HG03457 (cell line): Measurements from ENCODE around the gene SEC14L1.
"Not testable (repeated sequence)": the region's sequence is repeated elsewhere in the genome, so short reads cannot be mapped to it uniquely, and the experiment has no call there.

Source experiments
- ATAC-seq: cut with Tn5 transposase; IDR thresholded peaks from one replicate; pipeline ENCODE4 v1.9.1; 2021; ENCODE audit warnings: moderate number of reproducible peaks; ENCODE audit not compliant: unreplicated experiment

The SEC14L1 gene

DNA sequence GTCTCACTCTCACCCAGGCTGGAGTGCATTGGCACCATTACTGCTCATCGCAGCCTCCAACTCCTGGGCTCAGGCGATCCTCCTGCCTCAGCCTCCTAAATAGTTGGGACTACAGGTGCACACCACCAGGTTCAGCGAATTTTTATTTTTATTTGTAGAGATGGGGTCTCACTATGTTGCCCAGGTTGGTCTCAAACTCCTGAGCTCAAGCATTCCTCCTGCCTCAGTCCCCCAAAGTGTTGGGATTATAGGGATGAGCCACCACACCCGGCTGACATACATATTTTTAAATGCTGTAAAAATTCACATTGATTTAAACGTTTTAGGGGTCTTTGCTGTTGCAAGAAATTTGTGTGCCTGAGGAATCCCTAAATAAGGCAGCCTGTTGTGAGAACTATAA lies 24.8 kb upstream of the SEC14L1 start:
- ATAC-seq: no peak

DNA sequence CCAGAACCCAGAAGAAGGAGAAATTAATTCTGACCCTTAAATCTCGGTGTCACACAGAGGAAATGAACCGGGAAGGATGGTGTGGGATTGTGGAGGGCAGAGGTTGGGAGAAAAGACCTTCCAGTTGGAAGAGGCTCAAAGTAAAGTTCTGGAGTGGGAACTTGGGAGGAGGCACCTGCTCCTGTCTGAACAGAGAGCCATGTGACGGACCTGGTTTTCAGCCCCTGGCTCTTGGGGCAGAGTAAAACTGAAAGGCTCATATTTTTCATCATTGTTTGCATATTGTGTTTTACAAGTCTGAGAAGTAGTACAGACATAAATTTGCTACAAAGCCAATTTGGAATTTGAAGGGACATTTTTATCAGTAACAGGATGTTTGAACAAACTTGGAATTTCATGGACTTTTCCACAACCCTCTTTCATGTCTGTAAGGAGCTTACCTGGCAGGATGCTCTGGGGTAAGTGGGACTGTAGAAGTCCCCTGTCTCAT lies 24.4 kb upstream of the SEC14L1 start:
- no peak for ATAC-seq

DNA sequence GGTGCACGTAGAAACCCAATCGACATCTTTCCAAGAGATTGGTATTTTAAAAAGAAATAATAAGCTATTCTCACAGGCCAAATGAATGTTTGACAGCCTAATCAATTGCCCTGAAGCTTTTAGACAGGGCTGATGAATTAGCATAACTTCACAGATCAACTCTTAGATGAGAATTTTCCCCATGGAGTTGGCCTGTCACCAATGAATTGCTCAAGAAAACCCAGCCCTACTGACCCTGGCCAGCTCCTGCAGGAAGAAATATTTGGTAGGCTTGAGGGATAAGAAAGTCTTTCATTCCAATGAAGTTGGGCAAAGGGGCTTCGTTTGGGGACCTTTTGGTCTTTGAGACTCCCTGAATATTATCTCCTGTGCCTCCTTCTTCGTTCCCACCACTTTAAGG lies 23.4 kb upstream of the SEC14L1 start:
- ATAC-seq: no peak

DNA sequence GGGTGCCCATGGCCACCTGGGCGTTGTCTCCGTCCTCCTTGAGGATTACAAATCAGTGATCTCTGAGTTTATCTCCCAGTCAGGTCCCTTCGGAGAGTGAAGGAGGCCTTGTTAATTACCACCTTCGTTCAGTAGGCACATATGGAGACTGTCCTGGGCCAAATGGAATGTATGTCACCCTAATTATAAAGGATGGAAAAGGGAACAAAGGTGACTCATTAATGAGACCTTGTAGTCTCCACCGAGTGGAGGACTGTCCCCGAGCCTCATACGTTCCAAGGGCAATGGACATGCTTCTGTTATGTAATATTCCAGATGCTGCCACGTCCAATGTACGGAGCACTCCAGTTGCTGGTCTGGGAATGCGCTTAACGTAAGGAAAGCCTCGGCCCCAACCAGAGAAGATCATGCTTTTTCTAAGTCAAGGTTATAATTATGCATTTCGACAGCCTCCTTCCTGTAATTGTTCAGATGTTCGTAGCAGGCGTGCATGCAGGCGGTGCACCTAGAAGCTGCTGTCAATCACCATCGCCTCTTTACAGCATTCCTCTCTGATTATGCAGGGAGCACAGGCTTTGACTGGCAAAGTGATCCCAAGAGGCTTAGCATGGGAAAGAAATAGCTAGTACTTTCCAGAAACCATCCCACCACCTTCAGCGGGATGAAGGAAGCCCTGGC lies 22.4 kb upstream of the SEC14L1 start:
- no peak for ATAC-seq

- no peak for ATAC-seq
These were observed 21.0 kb upstream of the SEC14L1 start for GRCh38 chr17:77119668-77120301.

DNA sequence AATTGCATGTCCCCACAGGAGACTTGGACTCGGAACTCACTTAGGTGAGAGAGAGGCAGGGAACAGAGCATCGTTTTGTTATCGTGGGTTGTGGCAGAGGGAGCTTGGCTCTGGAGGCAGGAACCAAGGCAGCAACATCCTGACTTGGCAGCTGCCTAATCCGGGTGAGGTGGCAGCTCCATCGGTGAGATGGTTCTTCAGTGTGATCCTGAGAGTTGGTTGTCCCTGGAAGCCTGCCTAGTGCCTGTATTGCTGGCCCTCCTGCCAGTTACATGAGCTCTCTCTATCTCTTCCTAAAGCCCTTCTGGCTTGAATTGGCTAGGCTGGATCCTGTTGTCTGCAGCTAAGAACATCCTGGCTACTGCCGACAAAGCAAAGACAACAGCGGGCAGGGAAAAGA lies 19.9 kb upstream of the SEC14L1 start:
- ATAC-seq: no peak

- no peak for ATAC-seq
These were observed 16.4 kb upstream of the SEC14L1 start for GRCh38 chr17:77124192-77124889.

- no peak for ATAC-seq
These were observed 15.3 kb upstream of the SEC14L1 start for GRCh38 chr17:77125432-77125901.

DNA sequence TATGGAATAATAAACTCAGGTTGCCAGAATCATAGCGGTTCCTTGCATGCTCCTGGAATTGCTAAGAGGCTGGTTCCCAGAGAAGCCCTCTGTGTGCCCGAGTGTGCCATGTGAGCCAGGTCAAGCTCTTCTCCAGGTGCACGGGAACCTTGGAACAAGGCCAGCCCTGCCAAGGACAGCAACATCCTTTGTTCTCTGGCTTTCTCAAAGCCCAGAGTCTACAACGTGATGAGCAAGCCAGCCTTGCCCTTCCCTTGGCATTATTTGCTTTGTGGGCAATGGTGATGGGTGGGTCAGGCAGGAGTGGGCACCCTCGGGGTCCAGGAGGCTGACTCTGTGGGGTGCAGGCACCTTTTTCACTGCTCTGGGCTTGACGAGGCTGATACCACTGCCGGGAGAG lies 14.2 kb upstream of the SEC14L1 start:
- no peak for ATAC-seq

GRCh38 chr17:77127735-77128361 lies 12.9 kb upstream of the SEC14L1 start:
- ATAC-seq: no peak

GRCh38 chr17:77128896-77129567 lies 11.7 kb upstream of the SEC14L1 start:
- ATAC-seq: no peak

DNA sequence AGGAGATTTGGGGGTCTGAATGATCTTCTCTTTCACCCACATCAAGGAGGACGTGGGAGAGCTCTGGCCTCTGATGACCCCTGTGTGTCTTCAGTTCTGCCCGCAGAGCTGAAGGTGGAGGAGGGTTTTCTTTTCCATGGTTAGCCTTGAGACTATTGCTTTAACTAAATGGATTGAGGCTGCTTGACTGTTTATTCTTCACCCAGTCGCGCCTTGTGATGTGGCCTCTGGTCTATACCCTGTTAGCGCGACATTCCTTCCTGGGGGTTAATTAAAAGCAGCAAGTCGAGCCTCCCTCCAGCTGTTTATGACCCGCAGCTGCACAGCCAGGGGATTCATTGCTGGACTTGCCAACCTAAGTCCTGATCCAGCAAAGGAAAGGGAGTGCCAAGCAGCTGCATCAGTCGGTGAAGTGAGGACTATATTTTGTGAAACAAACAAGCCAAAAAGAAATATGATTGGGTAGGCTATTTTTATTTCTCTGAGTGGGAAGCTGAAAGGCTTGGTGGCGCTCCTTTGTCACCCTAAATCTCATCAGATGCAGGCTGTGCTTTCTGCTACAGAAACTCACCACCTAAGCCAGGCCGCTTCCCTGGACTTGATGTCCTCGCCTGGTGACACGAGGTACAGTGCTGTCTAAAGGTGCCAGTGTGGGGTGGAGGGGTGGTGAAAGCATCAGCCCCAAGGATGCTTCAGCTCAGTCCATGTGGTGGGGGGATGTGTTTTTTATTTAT lies 11.0 kb upstream of the SEC14L1 start:
- ATAC-seq: no peak

DNA sequence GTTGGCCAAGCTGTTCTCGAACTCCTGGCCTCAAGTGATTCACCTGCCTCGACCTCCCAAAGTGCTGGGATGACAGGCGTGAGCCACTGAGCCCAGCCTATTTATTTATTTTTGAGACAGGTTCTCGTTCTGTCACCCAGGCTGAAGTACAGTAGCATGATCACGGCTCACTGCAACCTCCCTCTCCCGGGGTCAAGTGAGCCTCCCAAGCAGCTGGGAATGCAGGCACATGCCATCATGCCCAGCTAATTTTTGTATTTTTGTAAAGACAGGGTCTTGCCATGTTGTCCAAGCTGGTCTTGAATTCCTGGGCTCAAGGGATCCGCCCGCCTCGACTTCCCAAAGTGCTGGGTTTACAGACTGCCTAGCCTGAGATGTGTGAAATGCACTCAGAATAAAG lies 10.2 kb upstream of the SEC14L1 start:
- ATAC-seq: no peak

DNA sequence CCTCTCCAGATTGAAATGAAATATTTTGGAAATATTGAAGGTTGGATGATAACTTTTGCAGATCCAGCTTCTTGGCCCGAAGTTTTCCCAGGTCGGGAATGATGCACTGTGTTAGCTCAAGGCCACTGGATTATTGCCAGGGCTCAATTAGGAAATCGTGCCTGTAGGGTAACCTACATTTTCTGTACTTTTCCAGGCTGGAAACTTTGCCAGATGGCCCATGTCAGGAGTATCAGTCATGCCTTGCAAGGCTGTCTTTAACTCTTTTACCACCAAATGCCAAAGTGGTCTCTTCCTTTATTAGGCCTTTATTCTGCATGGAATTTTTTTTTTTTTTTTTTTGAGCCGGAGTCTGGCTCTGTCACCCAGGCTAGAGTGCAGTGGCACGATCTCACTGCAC lies 8.9 kb upstream of the SEC14L1 start:
- no peak for ATAC-seq

DNA sequence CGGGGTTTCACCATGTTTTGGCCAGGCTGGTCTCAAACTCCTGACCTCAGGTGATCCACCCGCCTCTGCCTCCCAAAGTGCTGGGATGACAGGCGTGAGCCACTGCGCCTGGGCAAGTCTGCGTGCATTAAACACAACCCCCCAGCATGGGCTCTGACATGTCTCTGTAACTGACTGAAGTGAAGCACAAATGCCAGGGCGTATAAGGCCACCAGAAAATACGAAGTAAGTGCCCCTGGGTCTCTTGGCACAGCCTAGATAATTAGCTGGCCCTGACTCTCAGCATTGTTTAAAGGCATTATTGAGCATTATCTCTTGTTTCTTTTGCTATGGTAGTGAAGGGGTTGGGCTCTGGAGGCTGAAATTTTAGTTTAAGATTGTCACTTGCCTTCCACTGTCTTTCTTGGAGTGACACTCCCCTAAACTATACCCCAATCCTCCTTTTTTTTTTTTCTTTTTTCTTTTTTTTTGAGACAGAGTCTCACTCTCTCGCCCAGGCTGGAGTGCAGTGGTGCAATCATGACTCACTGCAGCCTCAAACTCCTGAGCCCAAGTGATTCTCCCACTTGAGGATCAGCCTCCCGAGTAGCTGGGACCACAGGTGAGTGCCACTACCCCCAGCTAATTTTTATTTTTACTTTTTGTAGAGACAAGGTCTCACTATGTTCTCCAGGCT lies 8.2 kb upstream of the SEC14L1 start:
- no peak for ATAC-seq

- no peak for ATAC-seq
These were observed 7.6 kb upstream of the SEC14L1 start for GRCh38 chr17:77133087-77133638.

- ATAC-seq: no peak
These were observed 4.4 kb upstream of the SEC14L1 start for GRCh38 chr17:77136420-77136767.

DNA sequence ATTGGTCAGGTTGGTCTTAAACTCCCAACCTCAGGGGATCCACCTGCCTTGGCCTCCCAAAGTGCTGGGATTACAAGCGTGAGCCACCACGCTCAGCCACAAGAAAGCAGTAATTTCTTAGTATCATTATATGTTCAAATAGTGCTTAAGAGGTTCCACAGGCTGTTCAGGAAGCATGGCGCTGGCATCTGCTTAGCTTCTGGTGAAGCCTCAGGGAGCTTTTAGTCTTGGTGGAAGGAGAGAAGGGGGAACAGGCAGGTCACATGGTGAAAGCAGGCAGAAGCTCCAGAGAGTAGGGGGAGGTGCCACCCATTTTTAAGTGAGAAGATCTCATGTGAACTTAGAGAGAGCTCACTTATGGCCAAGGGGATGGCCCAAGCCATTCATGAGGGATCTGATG lies 3.7 kb upstream of the SEC14L1 start:
- ATAC-seq: no peak

- ATAC-seq: not testable (repeated sequence)
These were observed 2.9 kb upstream of the SEC14L1 start for GRCh38 chr17:77137886-77138285.
